ENCODE measurements around the gene ISOC2. TPM values are rescaled to one million over a fixed set of nuclear protein-coding genes. Genes with fewer than 3 reads are reported as not detected.

The ISOC2 gene
- total and polyA plus RNA-seq, 8 donors = 23.8 to 49.4 (median 31.8) TPM

- Histone ChIP-seq H3K27me3 (no peaks in the 10 kb centered on the region), H3K27ac (peak overlapping the region; percentile 81 to 85), H3K4me3 (peak overlapping the region; percentile 66 to 93), H3K36me3 (no peaks in the 10 kb centered on the region), H3K4me1 (peaks cover 6 to 23% of the 10 kb centered on the region in 2 donors), H3K9me3 (no peaks in the 10 kb centered on the region)
- DNase-seq (peak in 3 of 4 donors; percentile 76 to 91 (median 83)), ATAC-seq (peak; percentile 63)
- TF ChIP-seq, protein P1, sequence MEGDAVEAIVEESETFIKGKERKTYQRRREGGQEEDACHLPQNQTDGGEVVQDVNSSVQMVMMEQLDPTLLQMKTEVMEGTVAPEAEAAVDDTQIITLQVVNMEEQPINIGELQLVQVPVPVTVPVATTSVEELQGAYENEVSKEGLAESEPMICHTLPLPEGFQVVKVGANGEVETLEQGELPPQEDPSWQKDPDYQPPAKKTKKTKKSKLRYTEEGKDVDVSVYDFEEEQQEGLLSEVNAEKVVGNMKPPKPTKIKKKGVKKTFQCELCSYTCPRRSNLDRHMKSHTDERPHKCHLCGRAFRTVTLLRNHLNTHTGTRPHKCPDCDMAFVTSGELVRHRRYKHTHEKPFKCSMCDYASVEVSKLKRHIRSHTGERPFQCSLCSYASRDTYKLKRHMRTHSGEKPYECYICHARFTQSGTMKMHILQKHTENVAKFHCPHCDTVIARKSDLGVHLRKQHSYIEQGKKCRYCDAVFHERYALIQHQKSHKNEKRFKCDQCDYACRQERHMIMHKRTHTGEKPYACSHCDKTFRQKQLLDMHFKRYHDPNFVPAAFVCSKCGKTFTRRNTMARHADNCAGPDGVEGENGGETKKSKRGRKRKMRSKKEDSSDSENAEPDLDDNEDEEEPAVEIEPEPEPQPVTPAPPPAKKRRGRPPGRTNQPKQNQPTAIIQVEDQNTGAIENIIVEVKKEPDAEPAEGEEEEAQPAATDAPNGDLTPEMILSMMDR (IDR thresholded peaks at IDR 0.05) = no peak
- intact Hi-C loops (cut with DNase I) = no loop called here
Measured at GRCh38 chr19:55460670-55461258, 678 bp downstream of the ISOC2 start.

- no peak for ATAC-seq
- Histone ChIP-seq H3K9me3 (no peaks in the 10 kb centered on the region), H3K36me3 (peaks cover 0 to 6% of the 10 kb centered on the region in 2 donors), H3K27me3 (no peaks in the 10 kb centered on the region), H3K27ac (peak overlapping the region; percentile 81 to 85), H3K4me1 (peaks cover 6 to 23% of the 10 kb centered on the region in 2 donors), H3K4me3 (peak overlapping the region in 1 of 2 donors; percentile 66)
- intact Hi-C loops (cut with DNase I) = no loop called here
- peak in 2 of 4 donors; percentile 46 to 48 for DNase-seq
- TF ChIP-seq, protein P1 (IDR thresholded peaks at IDR 0.05) = no peak
Measured at GRCh38 chr19:55459950-55460657, 1.3 kb downstream of the ISOC2 start.

DNA sequence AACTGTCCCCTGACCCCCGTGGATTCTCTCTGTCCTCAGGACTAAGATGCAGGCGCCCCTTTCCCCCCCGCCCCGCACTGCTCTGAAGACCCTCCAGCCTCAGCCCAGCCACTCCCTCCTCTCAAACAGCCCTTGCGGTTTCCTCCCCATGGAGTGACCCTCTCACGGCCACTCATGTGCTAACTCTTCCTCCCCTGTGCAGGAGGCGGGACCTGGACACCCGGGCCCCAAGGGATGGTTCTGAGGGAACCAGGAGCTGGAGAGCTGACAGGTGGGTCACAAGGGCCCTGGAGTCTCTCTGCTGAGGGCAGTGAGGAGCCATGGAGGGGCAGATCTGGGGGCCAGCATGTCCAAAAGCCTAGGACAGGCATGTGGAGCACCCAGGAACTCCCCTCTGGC is 1.9 kb downstream of the ISOC2 start:
- Histone ChIP-seq H3K4me1 (peaks cover 6 to 23% of the 10 kb centered on the region in 2 donors), H3K9me3 (no peaks in the 10 kb centered on the region), H3K36me3 (peaks cover 0 to 8% of the 10 kb centered on the region in 2 donors), H3K27me3 (no peaks in the 10 kb centered on the region), H3K4me3 (peak overlapping the region in 1 of 2 donors; percentile 66), H3K27ac (no peak overlapping the region)
- no peak for DNase-seq
- intact Hi-C loops (cut with DNase I) = no loop called here
- no peak for ATAC-seq
- TF ChIP-seq, protein P1 (IDR thresholded peaks at IDR 0.05) = no peak

GRCh38 chr19:55457683-55458457 is 3.6 kb downstream of the ISOC2 start:
- no peak for ATAC-seq

More at GRCh38 chr19:55457683-55458457, 3.6 kb downstream of the ISOC2 start:
- H3K4me3 ChIP-seq = no peak overlapping the region
- intact Hi-C loops (cut with DNase I) = no loop called here
- H3K4me1 ChIP-seq = peaks cover 6 to 23% of the 10 kb centered on the region in 2 donors
- peaks cover 2 to 3% of the 10 kb centered on the region in 2 donors for H3K27me3 ChIP-seq
- no peak overlapping the region for H3K27ac ChIP-seq
- TF ChIP-seq, protein P1 (IDR thresholded peaks at IDR 0.05) = no peak
- peaks cover 0 to 8% of the 10 kb centered on the region in 2 donors for H3K36me3 ChIP-seq
- H3K9me3 ChIP-seq = no peaks in the 10 kb centered on the region
- DNase-seq = no peak
